Lower lobe of right lung (tissue), 2 donors: ENCODE results near the gene GLIPR2. TPM values are rescaled to one million over a fixed set of nuclear protein-coding genes. Genes with fewer than 3 reads are reported as not detected.

Experiments
- ATAC-seq, 2 donors: fragments of 200-7000 bp; cut with Tn5 transposase; one replicate each; pipeline ENCODE4 v1.9.1; 2020 to 2022; ENCODE audit warnings: mild to moderate bottlenecking in 2 of 2, moderate library complexity in 2 of 2
- DNase-seq: peaks from one replicate; pipeline ENCODE4 v3.0.0-alpha.2; 2020
- H3K27ac ChIP-seq: fragments of 200-600 bp; one replicate; pipeline ENCODE4 v1.8.0; 2022
- H3K27me3 ChIP-seq: fragments of 200-600 bp; one replicate; pipeline ENCODE4 v1.8.0; 2022; ENCODE audit warnings: low read depth
- H3K36me3 ChIP-seq: fragments of 200-600 bp; one replicate; pipeline ENCODE4 v1.8.0; 2022; ENCODE audit warnings: mild to moderate bottlenecking
- H3K4me1 ChIP-seq: fragments of 200-600 bp; one replicate; pipeline ENCODE4 v1.8.0; 2022
- H3K4me3 ChIP-seq: fragments of 200-600 bp; one replicate; pipeline ENCODE4 v1.8.0; 2022; ENCODE audit warnings: mild to moderate bottlenecking
- H3K9me3 ChIP-seq: fragments of 200-600 bp; one replicate; pipeline ENCODE4 v1.8.0; 2022
- CTCF ChIP-seq: fragments of 200-600 bp; IDR thresholded peaks from one replicate; pipeline ENCODE4 v1.8.0; 2022; ENCODE audit warnings: antibody characterized with exemption, mild to moderate bottlenecking
- intact Hi-C: fragments of 100-400 bp; cut with DNase I; formaldehyde crosslinking; loops from one replicate; pipeline ENCODE4 v1.11.0; 2022
- total RNA-seq: library from RNA; stranded (reverse); fragmentation: NEBNext Ultra II Directional; extraction: Animal tissue kit (Norgen Biotek cat#: 25700); gene quantifications from one replicate; pipeline ENCODE4 v1.2.1, GENCODE V29; 2021
- donor health status: DM: no; HTN: yes; CAD: no; lungs with severe emphysema.

GLIPR2 gene
- total RNA-seq, 1 donor from 2014 or later, result 108 TPM

- H3K36me3 ChIP-seq, result no peaks in the 10 kb centered on the region
- no peak for TF ChIP-seq CTCF
- intact Hi-C loops, result no loop called here
- peaks cover 32% of the 10 kb centered on the region for H3K4me1 ChIP-seq
- H3K9me3 ChIP-seq, result no peaks in the 10 kb centered on the region
- no peaks in the 10 kb centered on the region for H3K27me3 ChIP-seq
- peak overlapping the region; percentile 69 for H3K27ac ChIP-seq
- no peak for DNase-seq
- ATAC-seq, result peak in 1 of 2 donors; percentile 38
- H3K4me3 ChIP-seq, result no peak overlapping the region
Observed at GRCh38 chr9:36163049-36163785, 26.7 kb downstream of the GLIPR2 start.

- ATAC-seq (no peak), DNase-seq (no peak)
- TF ChIP-seq CTCF, result no peak
- intact Hi-C loops, result no loop called here
- Histone ChIP-seq H3K4me3 (no peak overlapping the region), H3K36me3 (no peaks in the 10 kb centered on the region), H3K27ac (peak overlapping the region; percentile 69), H3K9me3 (no peaks in the 10 kb centered on the region), H3K4me1 (peaks cover 26% of the 10 kb centered on the region), H3K27me3 (no peaks in the 10 kb centered on the region)
Observed at GRCh38 chr9:36163786-36164170, 27.2 kb downstream of the GLIPR2 start.

GRCh38 chr9:36164372-36164771 is 27.8 kb downstream of the GLIPR2 start:
- ATAC-seq (no peak), DNase-seq (no peak)
- no peaks in the 10 kb centered on the region for H3K27me3 ChIP-seq
- intact Hi-C loops, result no loop called here
- H3K27ac ChIP-seq, result no peak overlapping the region
- no peak for TF ChIP-seq CTCF
- peaks cover 22% of the 10 kb centered on the region for H3K4me1 ChIP-seq
- H3K9me3 ChIP-seq, result no peaks in the 10 kb centered on the region
- H3K36me3 ChIP-seq, result no peaks in the 10 kb centered on the region
- H3K4me3 ChIP-seq, result no peak overlapping the region

GRCh38 chr9:36164989-36165388 is 28.5 kb downstream of the GLIPR2 start:
- Histone ChIP-seq H3K36me3 (no peaks in the 10 kb centered on the region), H3K9me3 (no peaks in the 10 kb centered on the region), H3K27ac (no peak overlapping the region), H3K4me3 (no peak overlapping the region), H3K27me3 (no peaks in the 10 kb centered on the region), H3K4me1 (peaks cover 19% of the 10 kb centered on the region)
- no peak for TF ChIP-seq CTCF
- ATAC-seq (no peak), DNase-seq (no peak)
- intact Hi-C loops, result loop anchor here (5.0 kb wide), 1 partner anchor 63 kb away; no protein-coding TSS in a partner anchor

- no peaks in the 10 kb centered on the region for H3K9me3 ChIP-seq
- intact Hi-C loops, result loop anchor here (5.0 kb wide), 1 partner anchor 63 kb away; no protein-coding TSS in a partner anchor
- H3K4me1 ChIP-seq, result peaks cover 19% of the 10 kb centered on the region
- DNase-seq, result no peak
- H3K27me3 ChIP-seq, result no peaks in the 10 kb centered on the region
- peak; percentile 4 to 6 for ATAC-seq
- peak overlapping the region; percentile 51 for H3K27ac ChIP-seq
- no peaks in the 10 kb centered on the region for H3K36me3 ChIP-seq
- peak overlapping the region; percentile 49 for H3K4me3 ChIP-seq
- TF ChIP-seq CTCF, result no peak
Observed at GRCh38 chr9:36165826-36166167, 29.3 kb downstream of the GLIPR2 start.
